SK-N-SH (cell line): ENCODE results near the gene WDR17.

ENCODE experiments used
- CTCF ChIP-seq: fragments of 200-600 bp; sonication (generic); IDR thresholded peaks from 2 replicates; pipeline ENCODE4 v1.6.1; 2017; ENCODE audit warnings: antibody characterized with exemption, mild to moderate bottlenecking, moderate library complexity
- EZH2phosphoT487 ChIP-seq: fragments of 200-600 bp; sonication (generic); IDR thresholded peaks from 2 replicates; pipeline ENCODE4 v1.6.1; 2017; ENCODE audit warnings: low read depth, mixed run types, mild to moderate bottlenecking, antibody characterized with exemption, moderate library complexity, borderline replicate concordance
- FOXM1 ChIP-seq: IDR thresholded peaks from 2 replicates; pipeline ENCODE4 v1.4.0; 2012; ENCODE audit warnings: low read depth, mild to moderate bottlenecking
- IRF3 ChIP-seq: fragments of 150-350 bp; IDR thresholded peaks from 2 replicates; pipeline ENCODE4 v1.6.1; 2016; ENCODE audit warnings: mild to moderate bottlenecking, low read depth, low read length
- MAX ChIP-seq: IDR thresholded peaks from 2 replicates; pipeline ENCODE4 v1.4.0; 2012; ENCODE audit warnings: low read depth
- RXRA ChIP-seq: IDR thresholded peaks from 2 replicates; pipeline ENCODE4 v1.4.0; 2012; ENCODE audit warnings: low read depth, mild to moderate bottlenecking, borderline replicate concordance
- TAF1 ChIP-seq: IDR thresholded peaks from 2 replicates; pipeline ENCODE4 v1.6.1; 2012; ENCODE audit warnings: low read depth, mild to moderate bottlenecking, low read length, moderate library complexity, borderline replicate concordance
- TEAD4 ChIP-seq: IDR thresholded peaks from 2 replicates; pipeline ENCODE4 v1.4.0; 2012; ENCODE audit warnings: mild to moderate bottlenecking, borderline replicate concordance; ENCODE audit not compliant: insufficient read depth

- TF ChIP-seq CTCF (no peak), TAF1 (no peak), FOXM1 (no peak), MAX (no peak), TEAD4 (no peak), RXRA (no peak), EZH2phosphoT487 (no peak), IRF3 (no peak)
Measured at GRCh38 chr4:176150704-176151103, 85.1 kb downstream of the WDR17 start.
